GM12801 (cell line): Measurements from ENCODE around the gene VWA3B.

Experiments used
- CTCF ChIP-seq: IDR thresholded peaks from one replicate; pipeline ENCODE4 v1.5.1; 2011; ENCODE audit warnings: control low read depth; ENCODE audit not compliant: insufficient read length; ENCODE audit errors: extremely low read depth

VWA3B gene

GRCh38 chr2:98269830-98270229, 182.9 kb downstream of the VWA3B start:
- no peak for TF ChIP-seq CTCF

GRCh38 chr2:98277162-98277859, 190.3 kb downstream of the VWA3B start:
- no peak for TF ChIP-seq CTCF

GRCh38 chr2:98278074-98278473, 191.1 kb downstream of the VWA3B start:
- no peak for TF ChIP-seq CTCF

GRCh38 chr2:98280376-98281102, 193.6 kb downstream of the VWA3B start:
- no peak for TF ChIP-seq CTCF

DNA sequence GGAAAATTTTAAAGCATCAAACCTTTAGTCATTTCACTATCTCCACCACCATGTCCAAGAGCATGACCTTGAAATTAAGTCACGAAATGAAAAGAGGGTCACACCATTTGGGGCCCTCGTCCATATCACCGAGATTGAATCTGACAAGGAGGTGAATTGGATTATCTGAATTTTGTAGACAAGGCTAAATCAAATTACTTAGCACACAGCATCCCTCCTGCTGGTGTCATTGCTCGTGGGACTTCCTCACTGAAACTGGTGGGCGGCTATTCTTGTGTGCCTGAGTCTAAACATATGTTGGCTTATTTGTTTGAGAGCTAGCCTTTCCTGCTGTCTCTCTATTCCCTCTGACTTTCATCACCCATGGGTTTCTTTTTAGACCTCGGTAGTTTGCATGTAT, 194.6 kb downstream of the VWA3B start:
- no peak for TF ChIP-seq CTCF

- TF ChIP-seq CTCF: no peak
Measured at GRCh38 chr2:98282109-98282508, 195.1 kb downstream of the VWA3B start.

GRCh38 chr2:98293030-98293429, 206.1 kb downstream of the VWA3B start:
- TF ChIP-seq CTCF: no peak
